Astrocyte (in vitro differentiated cells and primary cell): ENCODE measurements around the gene QRFP.

ENCODE experiments used
- EZH2 ChIP-seq: IDR thresholded peaks from 2 replicates; pipeline ENCODE4 v1.6.1; 2012; ENCODE audit warnings: mild to moderate bottlenecking, low read length, inconsistent platforms; ENCODE audit not compliant: insufficient read depth
- TF ChIP-seq, protein P1 (sequence below): IDR thresholded peaks from 2 replicates; pipeline ENCODE4 v1.5.1; 2011; ENCODE audit warnings: low read depth, mild to moderate bottlenecking, inconsistent platforms, low read length, moderate library complexity; ENCODE audit not compliant: insufficient read depth

- TF ChIP-seq, protein P1, sequence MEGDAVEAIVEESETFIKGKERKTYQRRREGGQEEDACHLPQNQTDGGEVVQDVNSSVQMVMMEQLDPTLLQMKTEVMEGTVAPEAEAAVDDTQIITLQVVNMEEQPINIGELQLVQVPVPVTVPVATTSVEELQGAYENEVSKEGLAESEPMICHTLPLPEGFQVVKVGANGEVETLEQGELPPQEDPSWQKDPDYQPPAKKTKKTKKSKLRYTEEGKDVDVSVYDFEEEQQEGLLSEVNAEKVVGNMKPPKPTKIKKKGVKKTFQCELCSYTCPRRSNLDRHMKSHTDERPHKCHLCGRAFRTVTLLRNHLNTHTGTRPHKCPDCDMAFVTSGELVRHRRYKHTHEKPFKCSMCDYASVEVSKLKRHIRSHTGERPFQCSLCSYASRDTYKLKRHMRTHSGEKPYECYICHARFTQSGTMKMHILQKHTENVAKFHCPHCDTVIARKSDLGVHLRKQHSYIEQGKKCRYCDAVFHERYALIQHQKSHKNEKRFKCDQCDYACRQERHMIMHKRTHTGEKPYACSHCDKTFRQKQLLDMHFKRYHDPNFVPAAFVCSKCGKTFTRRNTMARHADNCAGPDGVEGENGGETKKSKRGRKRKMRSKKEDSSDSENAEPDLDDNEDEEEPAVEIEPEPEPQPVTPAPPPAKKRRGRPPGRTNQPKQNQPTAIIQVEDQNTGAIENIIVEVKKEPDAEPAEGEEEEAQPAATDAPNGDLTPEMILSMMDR: no peak
- no peak for TF ChIP-seq EZH2
Measured at GRCh38 chr9:130934702-130935647, 38.4 kb upstream of the QRFP start.
